Left ventricle myocardium inferior (tissue), 1 donor: Measurements from ENCODE around the gene RAP1A. TPM values are rescaled to one million over a fixed set of nuclear protein-coding genes. Genes with fewer than 3 reads are reported as not detected.

Experiments
- DNase-seq: peaks from one replicate; pipeline ENCODE4 v3.0.0-alpha.2; 2020
- H3K27ac ChIP-seq: fragments of 200-600 bp; replicated peaks from 2 replicates; pipeline ENCODE4 v1.8.0; 2021
- H3K27me3 ChIP-seq: fragments of 200-600 bp; 2 replicates; pipeline ENCODE4 v1.8.0; 2021; ENCODE audit warnings: low read depth
- H3K36me3 ChIP-seq: fragments of 200-600 bp; 2 replicates; pipeline ENCODE4 v1.8.0; 2021
- H3K4me1 ChIP-seq: fragments of 200-600 bp; 2 replicates; pipeline ENCODE4 v1.8.0; 2021
- H3K4me3 ChIP-seq: fragments of 200-600 bp; 2 replicates; pipeline ENCODE4 v1.8.0; 2021; ENCODE audit warnings: mild to moderate bottlenecking, moderate library complexity
- H3K9me3 ChIP-seq: fragments of 200-600 bp; replicated peaks from 2 replicates; pipeline ENCODE4 v1.8.0; 2021
- CTCF ChIP-seq: fragments of 200-600 bp; IDR thresholded peaks from 2 replicates; pipeline ENCODE4 v1.8.0; 2021; ENCODE audit warnings: antibody characterized with exemption, mild to moderate bottlenecking, borderline replicate concordance
- intact Hi-C: fragments of 100-400 bp; cut with micrococcal nuclease; formaldehyde crosslinking; loops from one replicate; pipeline ENCODE4 v1.11.0; 2022
- total RNA-seq: library from RNA; stranded (reverse); fragmentation: NEBNext Ultra II Directional; extraction: Animal tissue kit (Norgen Biotek cat#: 25700); gene quantifications from one replicate; pipeline ENCODE4 v1.2.1, GENCODE V29; 2021
- donor health status: DM: no; HTN: yes; CAD: no; lungs with severe emphysema.

The RAP1A gene
- total RNA-seq, 1 donor from 2014 or later: 112 TPM

DNA sequence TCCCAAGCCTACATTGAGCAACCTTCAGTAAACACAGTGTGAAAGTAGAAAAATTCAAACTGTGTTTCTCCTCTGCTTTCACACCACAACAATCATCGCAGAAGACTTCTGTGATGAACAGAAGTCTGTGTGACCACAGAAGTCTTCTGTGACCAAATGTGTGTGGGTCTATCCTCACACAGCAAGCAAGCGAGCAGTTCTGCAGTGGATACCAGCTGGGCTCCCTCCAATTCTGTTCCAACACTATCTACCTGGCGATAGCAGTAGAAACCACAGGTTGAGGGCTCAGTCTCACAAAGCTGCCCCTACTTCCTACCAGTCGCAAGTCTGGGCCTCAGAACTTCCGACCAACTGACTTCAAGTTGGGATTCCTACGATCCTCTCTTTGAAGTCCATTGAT is 21.0 kb upstream of the RAP1A start:
- no peak overlapping the region for H3K27ac ChIP-seq
- no peaks in the 10 kb centered on the region for H3K36me3 ChIP-seq
- peaks cover 24% of the 10 kb centered on the region for H3K4me1 ChIP-seq
- no peak for TF ChIP-seq CTCF
- no peak for DNase-seq
- no peak overlapping the region for H3K4me3 ChIP-seq
- H3K9me3 ChIP-seq: no peaks in the 10 kb centered on the region
- intact Hi-C loops: loop anchor here (10.0 kb wide), 1 partner anchor 84 kb away; no protein-coding TSS in a partner anchor
- H3K27me3 ChIP-seq: no peaks in the 10 kb centered on the region

GRCh38 chr1:111599781-111600693 is 19.6 kb upstream of the RAP1A start:
- no peak for DNase-seq
- Histone ChIP-seq H3K4me1 (peaks cover 16% of the 10 kb centered on the region), H3K27me3 (no peaks in the 10 kb centered on the region), H3K4me3 (no peak overlapping the region), H3K9me3 (no peaks in the 10 kb centered on the region), H3K36me3 (no peaks in the 10 kb centered on the region), H3K27ac (no peak overlapping the region)
- TF ChIP-seq CTCF: no peak
- intact Hi-C loops: loop anchor here (10.0 kb wide), 1 partner anchor 85 kb away; no protein-coding TSS in a partner anchor

DNA sequence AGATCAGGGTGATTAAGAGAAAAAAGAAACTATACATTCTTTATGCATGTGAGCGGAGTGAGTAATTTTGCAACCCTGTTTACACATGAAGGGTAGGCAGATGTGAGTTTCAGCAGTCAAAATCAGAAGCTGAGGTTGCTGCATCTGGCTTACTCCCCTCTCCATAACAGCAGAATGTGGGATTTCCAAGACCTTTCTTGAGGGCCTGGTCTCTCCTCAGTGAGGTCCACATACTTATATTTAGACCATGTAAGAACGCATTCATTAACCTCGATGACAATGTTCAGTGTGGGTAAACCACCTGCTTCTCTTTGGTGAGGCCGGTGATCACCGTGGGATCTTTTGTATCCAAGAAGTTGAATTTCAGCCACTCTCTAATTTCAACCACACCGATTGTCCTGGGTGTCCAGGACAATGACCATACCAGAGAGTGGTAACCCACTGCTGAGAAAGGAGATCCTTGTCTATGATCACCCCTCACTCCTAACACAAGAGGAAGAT is 18.7 kb upstream of the RAP1A start:
- Histone ChIP-seq H3K36me3 (no peaks in the 10 kb centered on the region), H3K4me3 (no peak overlapping the region), H3K27me3 (no peaks in the 10 kb centered on the region), H3K4me1 (peaks cover 10% of the 10 kb centered on the region), H3K27ac (no peak overlapping the region), H3K9me3 (no peaks in the 10 kb centered on the region)
- no peak for DNase-seq
- intact Hi-C loops: no loop called here
- no peak for TF ChIP-seq CTCF

GRCh38 chr1:111602302-111602701 is 17.3 kb upstream of the RAP1A start:
- Histone ChIP-seq H3K27me3 (no peaks in the 10 kb centered on the region), H3K36me3 (no peaks in the 10 kb centered on the region), H3K9me3 (no peaks in the 10 kb centered on the region), H3K4me1 (peaks cover 12% of the 10 kb centered on the region), H3K27ac (no peak overlapping the region), H3K4me3 (no peak overlapping the region)
- TF ChIP-seq CTCF: no peak
- intact Hi-C loops: no loop called here
- DNase-seq: no peak

- Histone ChIP-seq H3K9me3 (no peaks in the 10 kb centered on the region), H3K27ac (no peak overlapping the region), H3K36me3 (no peaks in the 10 kb centered on the region), H3K4me3 (no peak overlapping the region), H3K4me1 (peaks cover 12% of the 10 kb centered on the region), H3K27me3 (no peaks in the 10 kb centered on the region)
- DNase-seq: no peak
- TF ChIP-seq CTCF: no peak
- intact Hi-C loops: no loop called here
Measured at GRCh38 chr1:111602974-111603373, 16.6 kb upstream of the RAP1A start.
